GM12878 (cell line): ENCODE results near the gene BRD9. TPM values are rescaled to one million over a fixed set of nuclear protein-coding genes. Genes with fewer than 3 reads are reported as not detected.

Experiments used
- ATAC-seq: fragments of 200-7000 bp; cut with Tn5 transposase; 3 replicates; pipeline ENCODE4 v1.9.1; 2020; ENCODE audit warnings: mild to moderate bottlenecking, moderate library complexity
- BruUV-seq: library from RNA; stranded (reverse); fragments of 400-500 nt; replicated peaks from 2 replicates; lab custom pipeline; 2021; lab: Mats Ljungman, UMichigan
- CTCF ChIA-PET: fragments of 300-600 bp; sonication (Branson Sonifier 250); formaldehyde crosslinking; extraction: SDS; loops from one replicate; lab custom pipeline; 2021; ENCODE audit warnings: inconsistent platforms; lab: Yijun Ruan, JAX
- POLR2A ChIA-PET: fragments of 350-600 bp; formaldehyde crosslinking; extraction: SDS; loops from one replicate; lab custom pipeline; 2021; ENCODE audit warnings: inconsistent platforms; lab: Charles Lee
- RAD21 ChIA-PET: fragments of 300-600 bp; sonication (Branson Sonifier 250); formaldehyde crosslinking; loops from one replicate; lab custom pipeline; 2023; ENCODE audit warnings: antibody characterized with exemption; ENCODE audit not compliant: unreplicated experiment; lab: Charles Lee
- SMC1A ChIA-PET: fragments of 300-600 bp; sonication (Branson Sonifier 250); formaldehyde crosslinking; loops from one replicate; lab custom pipeline; 2023; ENCODE audit not compliant: unreplicated experiment, uncharacterized antibody; lab: Charles Lee
- DNase-seq: peaks from one replicate; pipeline ENCODE4 v3.0.0-alpha.2; 2011; ENCODE audit warnings: low read depth, low spot score
- FAIRE-seq: peaks from 3 replicates; lab custom pipeline; 2011; peaks lifted over from hg19 to GRCh38; lab: Jason Lieb, UNC
- H2AFZ ChIP-seq: 2 replicates; pipeline ENCODE4 v1.6.0; 2011; ENCODE audit warnings: low read depth, low read length, control low read depth; ENCODE audit not compliant: control insufficient read depth
- H3K27ac ChIP-seq: 2 replicates; pipeline ENCODE4 v1.5.1; 2011; ENCODE audit warnings: control low read depth; ENCODE audit not compliant: control insufficient read depth, insufficient read depth
- H3K27me3 ChIP-seq, 2 experiments: replicated peaks in 1 of 2; 2 replicates each; pipeline versions ENCODE4 v1.6.0 to v1.6.1; 2011; ENCODE audit warnings: low read length in 1 of 2; ENCODE audit not compliant: control insufficient read depth in 2 of 2, insufficient read depth in 2 of 2
- H3K36me3 ChIP-seq, 2 experiments: 2 replicates each; pipeline ENCODE4 v1.5.1; 2011; ENCODE audit warnings: low read length in 1 of 2; ENCODE audit not compliant: control insufficient read depth in 2 of 2, insufficient read depth in 2 of 2
- H3K4me1 ChIP-seq: 2 replicates; pipeline ENCODE4 v1.6.1; 2011; ENCODE audit warnings: mild to moderate bottlenecking, low read length, moderate library complexity, mixed read lengths; ENCODE audit not compliant: control insufficient read depth, insufficient read depth
- H3K4me2 ChIP-seq: 2 replicates; pipeline ENCODE4 v1.6.0; 2011; ENCODE audit warnings: control low read depth; ENCODE audit not compliant: control insufficient read depth, insufficient read depth
- H3K4me3 ChIP-seq: fragments of 200-600 bp; sonication (generic); 2 replicates; pipeline ENCODE4 v1.5.1; 2016
- H3K79me2 ChIP-seq: 2 replicates; pipeline ENCODE4 v1.6.0; 2011; ENCODE audit warnings: low read length; ENCODE audit not compliant: control insufficient read depth, insufficient read depth
- H3K9ac ChIP-seq: 2 replicates; pipeline ENCODE4 v1.8.0; 2011; ENCODE audit warnings: low read length, control low read depth, mixed read lengths; ENCODE audit not compliant: control insufficient read depth, insufficient read depth
- H3K9me3 ChIP-seq: replicated peaks from 3 replicates; pipeline ENCODE4 v1.5.1; 2011; ENCODE audit warnings: mild to moderate bottlenecking, low read length; ENCODE audit not compliant: control insufficient read depth, insufficient read depth
- H4K20me1 ChIP-seq: 2 replicates; pipeline ENCODE4 v1.6.0; 2011; ENCODE audit not compliant: control insufficient read depth, insufficient read depth
- CHD2 ChIP-seq: IDR thresholded peaks from 2 replicates; pipeline ENCODE4 v1.6.1; 2011; ENCODE audit warnings: low read depth, low read length, improper control_type of control experiment, borderline replicate concordance
- HDGF ChIP-seq: fragments of 450-650 bp; IDR thresholded peaks from 2 replicates; pipeline ENCODE4 v1.6.1; 2016; ENCODE audit warnings: antibody characterized with exemption
- POLR2AphosphoS5 ChIP-seq: IDR thresholded peaks from 2 replicates; pipeline ENCODE4 v1.6.1; 2011; ENCODE audit warnings: mild to moderate bottlenecking, low read length, inconsistent platforms
- RB1 ChIP-seq: fragments of 450-650 bp; formaldehyde crosslinking; IDR thresholded peaks from 2 replicates; pipeline ENCODE4 v1.6.1; 2017; ENCODE audit warnings: mild to moderate bottlenecking, borderline replicate concordance
- REST ChIP-seq: IDR thresholded peaks from 2 replicates; pipeline ENCODE4 v1.6.1; 2012; ENCODE audit warnings: mild to moderate bottlenecking, low read depth, low read length
- SMARCA5 ChIP-seq: fragments of 450-650 bp; IDR thresholded peaks from 2 replicates; pipeline ENCODE4 v1.6.1; 2017; ENCODE audit warnings: mild to moderate bottlenecking
- SUPT20H ChIP-seq: IDR thresholded peaks from 2 replicates; pipeline ENCODE4 v1.6.1; 2011; ENCODE audit warnings: low read depth, mild to moderate bottlenecking, low read length, moderate library complexity, borderline replicate concordance; ENCODE audit not compliant: control insufficient read depth
- ZNF274 ChIP-seq: IDR thresholded peaks from one replicate; pipeline ENCODE4 v1.8.0; 2011; ENCODE audit not compliant: insufficient read length, insufficient read depth
- WGBS: methylation state at CpG from one replicate; pipeline ENCODE4 v1.1.6; 2016; ENCODE audit warnings: low lambda C conversion rate; ENCODE audit not compliant: insufficient replicate concordance, insufficient coverage; ENCODE audit errors: missing lambda C conversion rate; 5-methylcytosine and 5-hydroxymethylcytosine counted together
- in situ Hi-C: fragments of 300-500 bp; cut with MboI; formaldehyde crosslinking; loops from 9 replicates; pipeline ENCODE4 v1.14.3; 2018; ENCODE audit warnings: mixed read lengths
- intact Hi-C: fragments of 100-400 bp; cut with micrococcal nuclease; formaldehyde crosslinking; loops from one replicate; pipeline ENCODE4 v1.14.2; 2022; ENCODE audit not compliant: unreplicated experiment
- polyA plus RNA-seq, 11 experiments: library from polyadenylated mRNA; depleted of rRNA in 4 of 11; unstranded in 6 of 11; stranded (reverse) in 5 of 11; fragments of >200 nt; fragmentation: Nextera tagmentation in 4 of 11; fragmentation: Illumina TruSeq in 1 of 11; extraction: Ambion mirVana in 4 of 11; extraction: Trizol in 1 of 11; gene quantifications; 1 replicate in 1 of 11; 2 replicates in 10 of 11; pipeline versions ENCODE4 v1.2.1 to v1.2.3, GENCODE V29; 2011 to 2016; ENCODE audit warnings: inconsistent platforms in 2 of 11, missing spikeins in 2 of 11, low read depth in 1 of 11
- total RNA-seq, 4 experiments: library from RNA; depleted of rRNA in 3 of 4; stranded (reverse); fragments of >200 nt in 3 of 4; fragmentation: Illumina TruSeq in 1 of 4; extraction: Trizol in 1 of 4; gene quantifications; 2 replicates each; pipeline versions ENCODE4 v1.2.1 to v1.2.3, GENCODE V29; 2013 to 2021
- TF ChIP-seq, protein P1 (sequence below): fragments of 450-650 bp; IDR thresholded peaks from 2 replicates; pipeline ENCODE4 v1.6.1; 2017; ENCODE audit warnings: mild to moderate bottlenecking, moderate library complexity

Gene BRD9
- total and polyA plus RNA-seq, 10 of the 15 experiments (the other 5 are each of a cell fraction or from before 2014, with no cell fraction given) = 2.0 to 48.6 (median 32.4) TPM

DNA sequence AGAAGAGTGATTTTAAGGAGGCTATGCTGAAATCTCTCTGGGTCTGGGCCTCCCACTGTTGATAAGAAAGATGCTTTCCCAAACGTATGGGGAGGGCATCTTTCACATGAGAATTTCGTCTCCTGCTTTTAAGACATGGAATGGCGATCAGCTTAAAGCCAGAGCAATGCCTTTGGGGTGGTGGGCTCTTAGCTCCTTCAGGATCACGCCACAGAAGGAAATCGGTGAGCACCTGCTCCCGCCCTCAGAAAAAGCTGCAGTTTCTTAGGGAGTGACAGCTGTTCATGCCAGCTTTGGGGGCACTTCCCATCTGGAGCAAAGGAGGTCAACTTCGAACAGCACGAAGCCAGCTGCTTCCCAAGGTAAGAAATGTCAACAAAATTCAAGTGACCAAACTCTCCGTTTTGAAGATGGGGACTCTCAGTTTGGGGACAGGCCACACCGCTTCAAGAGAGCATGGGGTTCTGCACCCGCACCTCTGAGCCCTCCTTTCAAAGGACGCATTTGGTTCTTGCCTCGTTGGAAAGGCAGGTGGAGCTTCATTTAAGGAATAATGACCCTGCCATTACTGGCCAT is 39.1 kb upstream of the BRD9 start:
- H3K27ac ChIP-seq = no peak overlapping the region

More for the DNA sequence above, 39.1 kb upstream of the BRD9 start:
- Histone ChIP-seq H3K79me2 (no peaks in the 10 kb centered on the region), H3K27me3 (no peaks in the 10 kb centered on the region), H2AFZ (no peak overlapping the region), H3K4me2 (no peak overlapping the region), H3K9me3 (no peaks in the 10 kb centered on the region), H3K36me3 (no peaks in the 10 kb centered on the region), H3K9ac (no peak overlapping the region), H4K20me1 (no peaks in the 10 kb centered on the region), H3K4me3 (no peak overlapping the region), H3K4me1 (no peaks in the 10 kb centered on the region)
- no TSS peak for BruUV-seq
- intact Hi-C loops (no loop called here), in situ Hi-C loops (loop anchor here (10.0 kb wide), 1 partner anchor 723 kb away; no protein-coding TSS in a partner anchor)
- CTCF ChIA-PET = interaction anchor here (1.0 to 4.2 kb wide), 4 partner anchors 7 to 242 kb away, joined by 3 to 21 read pairs (median 4); no protein-coding TSS in a partner anchor
- WGBS = 42% methylated on average over 13 of the region's 13 CpGs
- no peak for TF ChIP-seq REST
- no peak for TF ChIP-seq RB1
- TF ChIP-seq SMARCA5 = no peak
- no peak for TF ChIP-seq SUPT20H
- TF ChIP-seq CHD2 = no peak
- TF ChIP-seq, protein P1, sequence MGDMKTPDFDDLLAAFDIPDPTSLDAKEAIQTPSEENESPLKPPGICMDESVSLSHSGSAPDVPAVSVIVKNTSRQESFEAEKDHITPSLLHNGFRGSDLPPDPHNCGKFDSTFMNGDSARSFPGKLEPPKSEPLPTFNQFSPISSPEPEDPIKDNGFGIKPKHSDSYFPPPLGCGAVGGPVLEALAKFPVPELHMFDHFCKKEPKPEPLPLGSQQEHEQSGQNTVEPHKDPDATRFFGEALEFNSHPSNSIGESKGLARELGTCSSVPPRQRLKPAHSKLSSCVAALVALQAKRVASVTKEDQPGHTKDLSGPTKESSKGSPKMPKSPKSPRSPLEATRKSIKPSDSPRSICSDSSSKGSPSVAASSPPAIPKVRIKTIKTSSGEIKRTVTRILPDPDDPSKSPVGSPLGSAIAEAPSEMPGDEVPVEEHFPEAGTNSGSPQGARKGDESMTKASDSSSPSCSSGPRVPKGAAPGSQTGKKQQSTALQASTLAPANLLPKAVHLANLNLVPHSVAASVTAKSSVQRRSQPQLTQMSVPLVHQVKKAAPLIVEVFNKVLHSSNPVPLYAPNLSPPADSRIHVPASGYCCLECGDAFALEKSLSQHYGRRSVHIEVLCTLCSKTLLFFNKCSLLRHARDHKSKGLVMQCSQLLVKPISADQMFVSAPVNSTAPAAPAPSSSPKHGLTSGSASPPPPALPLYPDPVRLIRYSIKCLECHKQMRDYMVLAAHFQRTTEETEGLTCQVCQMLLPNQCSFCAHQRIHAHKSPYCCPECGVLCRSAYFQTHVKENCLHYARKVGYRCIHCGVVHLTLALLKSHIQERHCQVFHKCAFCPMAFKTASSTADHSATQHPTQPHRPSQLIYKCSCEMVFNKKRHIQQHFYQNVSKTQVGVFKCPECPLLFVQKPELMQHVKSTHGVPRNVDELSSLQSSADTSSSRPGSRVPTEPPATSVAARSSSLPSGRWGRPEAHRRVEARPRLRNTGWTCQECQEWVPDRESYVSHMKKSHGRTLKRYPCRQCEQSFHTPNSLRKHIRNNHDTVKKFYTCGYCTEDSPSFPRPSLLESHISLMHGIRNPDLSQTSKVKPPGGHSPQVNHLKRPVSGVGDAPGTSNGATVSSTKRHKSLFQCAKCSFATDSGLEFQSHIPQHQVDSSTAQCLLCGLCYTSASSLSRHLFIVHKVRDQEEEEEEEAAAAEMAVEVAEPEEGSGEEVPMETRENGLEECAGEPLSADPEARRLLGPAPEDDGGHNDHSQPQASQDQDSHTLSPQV = no peak
- no peak for TF ChIP-seq POLR2AphosphoS5
- TF ChIP-seq HDGF = no peak
- no peak for TF ChIP-seq ZNF274
- POLR2A ChIA-PET = no interaction called here
- FAIRE-seq (no peak), DNase-seq (no peak), ATAC-seq (no peak)
- RAD21 ChIA-PET = interaction anchor here (0.6 kb wide), 1 partner anchor 548 kb away, joined by 3 read pairs; no protein-coding TSS in a partner anchor
- SMC1A ChIA-PET = interaction anchor here (1.0 to 1.5 kb wide), 2 partner anchors 8 to 10 kb away, joined by 4 read pairs; no protein-coding TSS in a partner anchor
